ENCODE results near the gene LDLR.

- no peak for TF ChIP-seq POLR2A (IDR thresholded peaks at IDR 0.05)
- TF ChIP-seq, protein P1, sequence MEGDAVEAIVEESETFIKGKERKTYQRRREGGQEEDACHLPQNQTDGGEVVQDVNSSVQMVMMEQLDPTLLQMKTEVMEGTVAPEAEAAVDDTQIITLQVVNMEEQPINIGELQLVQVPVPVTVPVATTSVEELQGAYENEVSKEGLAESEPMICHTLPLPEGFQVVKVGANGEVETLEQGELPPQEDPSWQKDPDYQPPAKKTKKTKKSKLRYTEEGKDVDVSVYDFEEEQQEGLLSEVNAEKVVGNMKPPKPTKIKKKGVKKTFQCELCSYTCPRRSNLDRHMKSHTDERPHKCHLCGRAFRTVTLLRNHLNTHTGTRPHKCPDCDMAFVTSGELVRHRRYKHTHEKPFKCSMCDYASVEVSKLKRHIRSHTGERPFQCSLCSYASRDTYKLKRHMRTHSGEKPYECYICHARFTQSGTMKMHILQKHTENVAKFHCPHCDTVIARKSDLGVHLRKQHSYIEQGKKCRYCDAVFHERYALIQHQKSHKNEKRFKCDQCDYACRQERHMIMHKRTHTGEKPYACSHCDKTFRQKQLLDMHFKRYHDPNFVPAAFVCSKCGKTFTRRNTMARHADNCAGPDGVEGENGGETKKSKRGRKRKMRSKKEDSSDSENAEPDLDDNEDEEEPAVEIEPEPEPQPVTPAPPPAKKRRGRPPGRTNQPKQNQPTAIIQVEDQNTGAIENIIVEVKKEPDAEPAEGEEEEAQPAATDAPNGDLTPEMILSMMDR (IDR thresholded peaks at IDR 0.05): no peak
These were observed 27.3 kb upstream of the LDLR start for GRCh38 chr19:11061952-11062351.

Data from transverse colon (tissue), 3 donors.